ENCODE data around the gene MED4. TPM values are rescaled to one million over a fixed set of nuclear protein-coding genes. Genes with fewer than 3 reads are reported as not detected.

MED4 gene
- total RNA-seq, 1 donor from 2014 or later = 58.9 TPM

GRCh38 chr13:48074006-48074405, 20.9 kb downstream of the MED4 start:
- Mint-ChIP-seq H3K36me3 (ENCODE audit: low read depth) (peaks cover 66% of the 10 kb centered on the region), H3K9me3 (peaks cover 12% of the 10 kb centered on the region)

GRCh38 chr13:48072787-48073186, 22.1 kb downstream of the MED4 start:
- Mint-ChIP-seq H3K27me3 (ENCODE audit: low read depth) (no peaks in the 10 kb centered on the region), H3K27ac (ENCODE audit: unreplicated experiment) (no peak overlapping the region), H3K36me3 (ENCODE audit: low read depth) (peaks cover 75% of the 10 kb centered on the region), H3K4me1 (no peaks in the 10 kb centered on the region), H3K4me3 (no peak overlapping the region), H3K9me3 (peaks cover 17% of the 10 kb centered on the region)
- DNase-seq (ENCODE audit: low read depth, low spot score) = no peak
- no peak for TF ChIP-seq CTCF (conservative IDR thresholded peaks at IDR 0.05)

More at GRCh38 chr13:48074006-48074405, 20.9 kb downstream of the MED4 start:
- TF ChIP-seq CTCF (conservative IDR thresholded peaks at IDR 0.05) = no peak
- Mint-ChIP-seq H3K27ac (ENCODE audit: unreplicated experiment) (no peak overlapping the region), H3K27me3 (ENCODE audit: low read depth) (no peaks in the 10 kb centered on the region), H3K4me3 (no peak overlapping the region), H3K4me1 (no peaks in the 10 kb centered on the region)
- no peak for DNase-seq (ENCODE audit: low read depth, low spot score)

- Mint-ChIP-seq H3K36me3 (ENCODE audit: low read depth) (peaks cover 80% of the 10 kb centered on the region), H3K27me3 (ENCODE audit: low read depth) (no peaks in the 10 kb centered on the region), H3K4me1 (no peaks in the 10 kb centered on the region), H3K9me3 (peaks cover 17% of the 10 kb centered on the region), H3K27ac (ENCODE audit: unreplicated experiment) (no peak overlapping the region), H3K4me3 (no peak overlapping the region)
- no peak for DNase-seq (ENCODE audit: low read depth, low spot score)
- no peak for TF ChIP-seq CTCF (conservative IDR thresholded peaks at IDR 0.05)
Measured at GRCh38 chr13:48072304-48072703, 22.6 kb downstream of the MED4 start.

DNA sequence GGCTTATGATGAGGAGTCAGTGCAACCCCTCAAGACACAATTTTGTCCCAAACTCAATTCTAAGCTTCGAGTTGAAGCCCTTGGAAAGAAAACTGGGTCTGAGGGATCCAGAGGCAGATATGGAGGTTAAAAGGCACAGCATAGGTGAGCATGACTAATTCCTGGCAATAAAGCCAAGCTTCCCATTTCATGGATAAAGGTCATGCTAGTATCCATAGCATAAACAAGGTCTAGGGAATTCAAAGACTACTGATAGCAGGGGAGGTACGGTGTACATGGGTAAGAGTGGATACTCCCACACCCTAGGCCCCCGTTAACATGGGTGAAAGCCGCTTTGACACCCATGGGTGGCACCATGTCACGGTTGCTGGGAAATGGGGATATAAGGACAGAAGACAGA, 24.0 kb downstream of the MED4 start:
- Mint-ChIP-seq H3K36me3 (ENCODE audit: low read depth) (peaks cover 87% of the 10 kb centered on the region), H3K4me1 (no peaks in the 10 kb centered on the region), H3K9me3 (peaks cover 21% of the 10 kb centered on the region), H3K4me3 (no peak overlapping the region), H3K27ac (ENCODE audit: unreplicated experiment) (no peak overlapping the region), H3K27me3 (ENCODE audit: low read depth) (no peaks in the 10 kb centered on the region)
- no peak for TF ChIP-seq CTCF (conservative IDR thresholded peaks at IDR 0.05)
- DNase-seq (ENCODE audit: low read depth, low spot score) = no peak

GRCh38 chr13:48069573-48069972, 25.3 kb downstream of the MED4 start:
- Mint-ChIP-seq H3K36me3 (ENCODE audit: low read depth) (peaks cover 80% of the 10 kb centered on the region), H3K27ac (ENCODE audit: unreplicated experiment) (no peak overlapping the region), H3K4me1 (no peaks in the 10 kb centered on the region), H3K4me3 (no peak overlapping the region), H3K27me3 (ENCODE audit: low read depth) (no peaks in the 10 kb centered on the region), H3K9me3 (peaks cover 21% of the 10 kb centered on the region)
- TF ChIP-seq CTCF (conservative IDR thresholded peaks at IDR 0.05) = no peak
- no peak for DNase-seq (ENCODE audit: low read depth, low spot score)

- peaks cover 21% of the 10 kb centered on the region for H3K9me3 Mint-ChIP-seq
- H3K27ac Mint-ChIP-seq (ENCODE audit: unreplicated experiment) = no peak overlapping the region
- no peak for DNase-seq (ENCODE audit: low read depth, low spot score)
- H3K4me3 Mint-ChIP-seq = no peak overlapping the region
- H3K27me3 Mint-ChIP-seq (ENCODE audit: low read depth) = no peaks in the 10 kb centered on the region
- H3K4me1 Mint-ChIP-seq = no peaks in the 10 kb centered on the region
- TF ChIP-seq CTCF (conservative IDR thresholded peaks at IDR 0.05) = no peak
- peaks cover 74% of the 10 kb centered on the region for H3K36me3 Mint-ChIP-seq (ENCODE audit: low read depth)
Measured at GRCh38 chr13:48068952-48069351, 26.0 kb downstream of the MED4 start.
